ENCODE data around the gene PLCB4. TPM values are rescaled to one million over a fixed set of nuclear protein-coding genes. Genes with fewer than 3 reads are reported as not detected.
A peak's percentile ranks its signal among the peaks of the same experiment; 100 is the strongest.

Gene PLCB4
- total and polyA plus RNA-seq, 4 donors = 17.1 to 32.5 (median 21.2) TPM

- Histone ChIP-seq H3K36me3 (ENCODE audit: control insufficient read depth, insufficient read depth, low read length) (peaks cover 12% of the 10 kb centered on the region), H3K27ac (ENCODE audit: low read depth, low read length) (no peak overlapping the region), H3K4me3 (ENCODE audit: low read depth, low read length) (no peak overlapping the region), H3K4me1 (ENCODE audit: control insufficient read depth, insufficient read depth, low read length) (peaks cover 4% of the 10 kb centered on the region), H3K9me3 (ENCODE audit: control insufficient read depth, insufficient read depth, low read length) (no peaks in the 10 kb centered on the region), H3K27me3 (ENCODE audit: control insufficient read depth, insufficient read depth, low read length) (no peaks in the 10 kb centered on the region)
- 97% methylated on average over 3 of the region's 8 CpGs for WGBS (ENCODE audit: insufficient coverage)
- DNase-seq (ENCODE audit: low read depth in 4 of 6, low spot score in 6 of 6) = no peak
Measured at GRCh38 chr20:9388160-9388812, 319.4 kb downstream of the PLCB4 start.

- Histone ChIP-seq H3K9me3 (ENCODE audit: control insufficient read depth, insufficient read depth, low read length) (no peaks in the 10 kb centered on the region), H3K27me3 (ENCODE audit: control insufficient read depth, insufficient read depth, low read length) (no peaks in the 10 kb centered on the region), H3K4me1 (ENCODE audit: control insufficient read depth, insufficient read depth, low read length) (peaks cover 5% of the 10 kb centered on the region), H3K36me3 (ENCODE audit: control insufficient read depth, insufficient read depth, low read length) (peaks cover 12% of the 10 kb centered on the region), H3K27ac (ENCODE audit: low read depth, low read length) (no peak overlapping the region), H3K4me3 (ENCODE audit: low read depth, low read length) (no peak overlapping the region)
- DNase-seq (ENCODE audit: low read depth in 4 of 6, low spot score in 6 of 6) = no peak
- WGBS (ENCODE audit: insufficient coverage) = no CpG with 5 or more reads among the region's 2 CpGs
Measured at GRCh38 chr20:9388813-9389161, 319.9 kb downstream of the PLCB4 start.

GRCh38 chr20:9389346-9389745 is 320.5 kb downstream of the PLCB4 start:
- Histone ChIP-seq H3K9me3 (ENCODE audit: control insufficient read depth, insufficient read depth, low read length) (no peaks in the 10 kb centered on the region), H3K4me3 (ENCODE audit: low read depth, low read length) (no peak overlapping the region), H3K27me3 (ENCODE audit: control insufficient read depth, insufficient read depth, low read length) (no peaks in the 10 kb centered on the region), H3K4me1 (ENCODE audit: control insufficient read depth, insufficient read depth, low read length) (peaks cover 5% of the 10 kb centered on the region), H3K27ac (ENCODE audit: low read depth, low read length) (no peak overlapping the region), H3K36me3 (ENCODE audit: control insufficient read depth, insufficient read depth, low read length) (peaks cover 12% of the 10 kb centered on the region)
- DNase-seq (ENCODE audit: low read depth in 4 of 6, low spot score in 6 of 6) = no peak
- WGBS (ENCODE audit: insufficient coverage) = no CpG with 5 or more reads among the region's 1 CpG

- peaks cover 9% of the 10 kb centered on the region for H3K36me3 ChIP-seq (ENCODE audit: control insufficient read depth, insufficient read depth, low read length)
- no peak overlapping the region for H3K4me3 ChIP-seq (ENCODE audit: low read depth, low read length)
- no peaks in the 10 kb centered on the region for H3K9me3 ChIP-seq (ENCODE audit: control insufficient read depth, insufficient read depth, low read length)
- H3K27me3 ChIP-seq (ENCODE audit: control insufficient read depth, insufficient read depth, low read length) = no peaks in the 10 kb centered on the region
- WGBS (ENCODE audit: insufficient coverage) = no CpG with 5 or more reads among the region's 3 CpGs
- no peak overlapping the region for H3K27ac ChIP-seq (ENCODE audit: low read depth, low read length)
- DNase-seq (ENCODE audit: low read depth in 4 of 6, low spot score in 6 of 6) = no peak
- H3K4me1 ChIP-seq (ENCODE audit: control insufficient read depth, insufficient read depth, low read length) = peaks cover 5% of the 10 kb centered on the region
Measured at GRCh38 chr20:9390441-9390840, 321.6 kb downstream of the PLCB4 start.

- H3K9me3 ChIP-seq (ENCODE audit: control insufficient read depth, insufficient read depth, low read length) = no peaks in the 10 kb centered on the region
- no peaks in the 10 kb centered on the region for H3K27me3 ChIP-seq (ENCODE audit: control insufficient read depth, insufficient read depth, low read length)
- no peak overlapping the region for H3K27ac ChIP-seq (ENCODE audit: low read depth, low read length)
- WGBS (ENCODE audit: insufficient coverage) = 31% methylated on average over 2 of the region's 4 CpGs
- peaks cover 3% of the 10 kb centered on the region for H3K36me3 ChIP-seq (ENCODE audit: control insufficient read depth, insufficient read depth, low read length)
- peak in 5 of 6 donors; percentile 50 to 93 (median 62) for DNase-seq (ENCODE audit: low read depth in 4 of 6, low spot score in 6 of 6)
- no peak overlapping the region for H3K4me3 ChIP-seq (ENCODE audit: low read depth, low read length)
- H3K4me1 ChIP-seq (ENCODE audit: control insufficient read depth, insufficient read depth, low read length) = peaks cover 5% of the 10 kb centered on the region
Measured at GRCh38 chr20:9392892-9393857, 324.3 kb downstream of the PLCB4 start.

- no CpG with 5 or more reads among the region's 1 CpG for WGBS (ENCODE audit: insufficient coverage)
- Histone ChIP-seq H3K36me3 (ENCODE audit: control insufficient read depth, insufficient read depth, low read length) (peaks cover 3% of the 10 kb centered on the region), H3K9me3 (ENCODE audit: control insufficient read depth, insufficient read depth, low read length) (no peaks in the 10 kb centered on the region), H3K27ac (ENCODE audit: low read depth, low read length) (no peak overlapping the region), H3K4me3 (ENCODE audit: low read depth, low read length) (no peak overlapping the region), H3K4me1 (ENCODE audit: control insufficient read depth, insufficient read depth, low read length) (peaks cover 5% of the 10 kb centered on the region), H3K27me3 (ENCODE audit: control insufficient read depth, insufficient read depth, low read length) (no peaks in the 10 kb centered on the region)
- DNase-seq (ENCODE audit: low read depth in 4 of 6, low spot score in 6 of 6) = peak in 1 of 6 donors; percentile 31
Measured at GRCh38 chr20:9395971-9396370, 327.1 kb downstream of the PLCB4 start.

- no peak for DNase-seq (ENCODE audit: low read depth in 4 of 6, low spot score in 6 of 6)
- 91% methylated on average over 6 of the region's 8 CpGs for WGBS (ENCODE audit: insufficient coverage)
- H3K36me3 ChIP-seq (ENCODE audit: control insufficient read depth, insufficient read depth, low read length) = peaks cover 6% of the 10 kb centered on the region
- no peak overlapping the region for H3K27ac ChIP-seq (ENCODE audit: low read depth, low read length)
- no peak overlapping the region for H3K4me3 ChIP-seq (ENCODE audit: low read depth, low read length)
- peaks cover 5% of the 10 kb centered on the region for H3K4me1 ChIP-seq (ENCODE audit: control insufficient read depth, insufficient read depth, low read length)
- H3K27me3 ChIP-seq (ENCODE audit: control insufficient read depth, insufficient read depth, low read length) = no peaks in the 10 kb centered on the region
- no peaks in the 10 kb centered on the region for H3K9me3 ChIP-seq (ENCODE audit: control insufficient read depth, insufficient read depth, low read length)
Measured at GRCh38 chr20:9397928-9398327, 329.0 kb downstream of the PLCB4 start.

- WGBS (ENCODE audit: insufficient coverage) = no CpG with 5 or more reads among the region's 4 CpGs
Measured at GRCh38 chr20:9398882-9399281, 330.0 kb downstream of the PLCB4 start.

GRCh38 chr20:9399322-9399721 is 330.4 kb downstream of the PLCB4 start:
- Histone ChIP-seq H3K27ac (ENCODE audit: low read depth, low read length) (no peak overlapping the region), H3K9me3 (ENCODE audit: control insufficient read depth, insufficient read depth, low read length) (no peaks in the 10 kb centered on the region), H3K4me3 (ENCODE audit: low read depth, low read length) (no peak overlapping the region), H3K4me1 (ENCODE audit: control insufficient read depth, insufficient read depth, low read length) (no peaks in the 10 kb centered on the region), H3K27me3 (ENCODE audit: control insufficient read depth, insufficient read depth, low read length) (no peaks in the 10 kb centered on the region), H3K36me3 (ENCODE audit: control insufficient read depth, insufficient read depth, low read length) (peaks cover 3% of the 10 kb centered on the region)
- peak in 1 of 6 donors; percentile 9 for DNase-seq (ENCODE audit: low read depth in 4 of 6, low spot score in 6 of 6)
- WGBS (ENCODE audit: insufficient coverage) = no CpG with 5 or more reads among the region's 1 CpG

More at GRCh38 chr20:9398882-9399281, 330.0 kb downstream of the PLCB4 start:
- Histone ChIP-seq H3K27ac (ENCODE audit: low read depth, low read length) (no peak overlapping the region), H3K36me3 (ENCODE audit: control insufficient read depth, insufficient read depth, low read length) (peaks cover 3% of the 10 kb centered on the region), H3K4me3 (ENCODE audit: low read depth, low read length) (no peak overlapping the region), H3K27me3 (ENCODE audit: control insufficient read depth, insufficient read depth, low read length) (no peaks in the 10 kb centered on the region), H3K9me3 (ENCODE audit: control insufficient read depth, insufficient read depth, low read length) (no peaks in the 10 kb centered on the region), H3K4me1 (ENCODE audit: control insufficient read depth, insufficient read depth, low read length) (no peaks in the 10 kb centered on the region)
- no peak for DNase-seq (ENCODE audit: low read depth in 4 of 6, low spot score in 6 of 6)

All from spinal cord (tissue), 10 donors.